Smooth muscle cell (in vitro differentiated cells): ENCODE data around the gene METAP2. TPM values are rescaled to one million over a fixed set of nuclear protein-coding genes. Genes with fewer than 3 reads are reported as not detected.
"Not testable (repeated sequence)": the region's sequence is repeated elsewhere in the genome, so short reads cannot be mapped to it uniquely, and the experiment has no call there.

Source experiments
- DNase-seq: peaks from one replicate; lab custom pipeline; 2025; ENCODE audit not compliant: unreplicated experiment; lab: John Stamatoyannopoulos, UW
- H2AFZ ChIP-seq: fragments of 200-600 bp; sonication (generic); 2 replicates; pipeline ENCODE4 v1.6.0; 2016; ENCODE audit warnings: antibody characterized with exemption, low read depth, mild to moderate bottlenecking
- H3F3A ChIP-seq: fragments of 200-600 bp; sonication (generic); 2 replicates; pipeline ENCODE4 v1.6.0; 2017; ENCODE audit warnings: antibody characterized with exemption, low read depth
- H3K27ac ChIP-seq: fragments of 200-600 bp; sonication (generic); 2 replicates; pipeline ENCODE4 v1.5.1; 2016; ENCODE audit warnings: low read depth, mild to moderate bottlenecking
- H3K27me3 ChIP-seq: fragments of 200-600 bp; sonication (generic); 2 replicates; pipeline ENCODE4 v1.6.1; 2016; ENCODE audit warnings: low read depth, mild to moderate bottlenecking
- H3K36me3 ChIP-seq: fragments of 200-600 bp; sonication (generic); 2 replicates; pipeline ENCODE4 v1.5.1; 2016; ENCODE audit warnings: low read depth
- H3K4me1 ChIP-seq: fragments of 200-600 bp; sonication (generic); 2 replicates; pipeline ENCODE4 v1.5.1; 2016; ENCODE audit warnings: low read depth
- H3K4me2 ChIP-seq: fragments of 200-600 bp; sonication (generic); 2 replicates; pipeline ENCODE4 v1.6.0; 2016; ENCODE audit warnings: mild to moderate bottlenecking
- H3K4me3 ChIP-seq: fragments of 200-600 bp; sonication (generic); 2 replicates; pipeline ENCODE4 v1.5.1; 2016; ENCODE audit warnings: mild to moderate bottlenecking
- H3K79me2 ChIP-seq: fragments of 200-600 bp; sonication (generic); 2 replicates; pipeline ENCODE4 v1.6.0; 2016; ENCODE audit warnings: low read depth, mild to moderate bottlenecking
- H3K9ac ChIP-seq: fragments of 200-600 bp; sonication (generic); 2 replicates; pipeline ENCODE4 v1.6.0; 2016; ENCODE audit warnings: low read depth
- H3K9me3 ChIP-seq: fragments of 200-600 bp; sonication (generic); replicated peaks from 2 replicates; pipeline ENCODE4 v1.5.1; 2016; ENCODE audit warnings: low read depth
- H4K20me1 ChIP-seq: fragments of 200-600 bp; sonication (generic); 2 replicates; pipeline ENCODE4 v1.6.0; 2016; ENCODE audit warnings: low read depth
- WGBS: methylation state at CpG from one replicate; pipeline ENCODE4 v1.1.7; 2016; ENCODE audit warnings: low lambda C conversion rate; 5-methylcytosine and 5-hydroxymethylcytosine counted together
- polyA plus RNA-seq: library from polyadenylated mRNA; unstranded; fragments of >200 nt; fragmentation: Nextera tagmentation; extraction: Ambion mirVana; gene quantifications from 2 replicates; pipeline ENCODE4 v1.2.1, GENCODE V29; 2016
- total RNA-seq: library from RNA; depleted of rRNA; stranded (reverse); fragments of >200 nt; gene quantifications from 2 replicates; pipeline ENCODE4 v1.2.3, GENCODE V29; 2014
- TF ChIP-seq, protein P1 (sequence below): fragments of 200-600 bp; sonication (generic); IDR thresholded peaks from 2 replicates; pipeline ENCODE4 v1.5.1; 2017; ENCODE audit warnings: borderline replicate concordance, mild to moderate bottlenecking, antibody characterized with exemption; ENCODE audit not compliant: insufficient read depth, poor library complexity, severe bottlenecking

The METAP2 gene
- total and polyA plus RNA-seq, 2 experiments from 2014 or later, result 39.2 to 54.8 TPM

DNA sequence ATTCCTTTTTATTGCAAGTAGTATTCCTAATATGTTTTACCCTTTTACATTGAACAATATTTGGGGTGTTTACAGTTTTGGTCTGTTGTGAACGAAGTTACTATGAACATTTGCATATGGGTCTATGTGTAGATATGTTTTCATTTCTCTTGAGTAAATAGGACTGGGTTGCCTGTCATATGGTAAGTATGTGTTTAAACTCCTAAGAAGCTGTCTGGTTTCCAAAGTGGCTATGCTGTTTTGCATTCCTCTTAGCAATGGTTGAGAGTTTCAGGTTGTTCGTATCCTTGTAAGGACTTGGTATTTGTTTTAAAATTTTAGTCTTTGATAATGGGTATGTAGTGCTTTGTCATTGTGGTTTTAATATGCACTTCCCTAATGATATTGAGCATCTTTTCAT, 6.3 kb downstream of the METAP2 start:
- Histone ChIP-seq H3K4me3 (no peak overlapping the region), H3K9ac (no peak overlapping the region), H3K9me3 (no peaks in the 10 kb centered on the region), H3K79me2 (peaks cover 93% of the 10 kb centered on the region), H3K4me1 (peaks cover 8% of the 10 kb centered on the region), H3F3A (no peaks in the 10 kb centered on the region), H3K27ac (no peak overlapping the region), H3K27me3 (no peaks in the 10 kb centered on the region), H4K20me1 (peaks cover 83% of the 10 kb centered on the region), H3K36me3 (peaks cover 9% of the 10 kb centered on the region), H2AFZ (no peak overlapping the region), H3K4me2 (no peak overlapping the region)
- TF ChIP-seq, protein P1, sequence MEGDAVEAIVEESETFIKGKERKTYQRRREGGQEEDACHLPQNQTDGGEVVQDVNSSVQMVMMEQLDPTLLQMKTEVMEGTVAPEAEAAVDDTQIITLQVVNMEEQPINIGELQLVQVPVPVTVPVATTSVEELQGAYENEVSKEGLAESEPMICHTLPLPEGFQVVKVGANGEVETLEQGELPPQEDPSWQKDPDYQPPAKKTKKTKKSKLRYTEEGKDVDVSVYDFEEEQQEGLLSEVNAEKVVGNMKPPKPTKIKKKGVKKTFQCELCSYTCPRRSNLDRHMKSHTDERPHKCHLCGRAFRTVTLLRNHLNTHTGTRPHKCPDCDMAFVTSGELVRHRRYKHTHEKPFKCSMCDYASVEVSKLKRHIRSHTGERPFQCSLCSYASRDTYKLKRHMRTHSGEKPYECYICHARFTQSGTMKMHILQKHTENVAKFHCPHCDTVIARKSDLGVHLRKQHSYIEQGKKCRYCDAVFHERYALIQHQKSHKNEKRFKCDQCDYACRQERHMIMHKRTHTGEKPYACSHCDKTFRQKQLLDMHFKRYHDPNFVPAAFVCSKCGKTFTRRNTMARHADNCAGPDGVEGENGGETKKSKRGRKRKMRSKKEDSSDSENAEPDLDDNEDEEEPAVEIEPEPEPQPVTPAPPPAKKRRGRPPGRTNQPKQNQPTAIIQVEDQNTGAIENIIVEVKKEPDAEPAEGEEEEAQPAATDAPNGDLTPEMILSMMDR, result no peak
- WGBS, result 97% methylated on average over 2 of the region's 2 CpGs
- DNase-seq, result no peak

DNA sequence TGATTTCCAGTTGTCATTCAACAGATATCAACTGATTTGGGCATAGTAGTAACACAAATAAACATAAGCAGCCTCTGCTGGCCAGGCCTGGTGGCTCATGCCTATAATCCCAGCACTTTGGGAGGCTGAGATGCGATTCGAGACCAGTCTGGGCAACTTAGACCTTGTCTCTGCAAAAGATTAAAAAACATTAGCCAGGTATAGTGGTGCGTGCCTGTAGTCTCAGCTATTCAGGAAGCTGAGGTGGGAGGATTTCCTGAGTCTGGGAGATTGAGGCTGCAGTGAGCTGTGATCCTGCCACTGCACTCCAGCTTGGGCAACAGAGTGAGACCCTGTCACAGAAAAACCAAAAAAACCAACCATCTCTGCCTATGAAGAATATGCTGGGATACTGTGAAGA, 7.1 kb downstream of the METAP2 start:
- TF ChIP-seq, protein P1, result no peak
- H4K20me1 ChIP-seq, result peaks cover 75% of the 10 kb centered on the region
- H3K4me1 ChIP-seq, result no peaks in the 10 kb centered on the region
- H3K9me3 ChIP-seq, result no peaks in the 10 kb centered on the region
- H3F3A ChIP-seq, result no peaks in the 10 kb centered on the region
- no peak overlapping the region for H2AFZ ChIP-seq
- no peak overlapping the region for H3K27ac ChIP-seq
- whole genome bisulfite sequencing, result 86% methylated on average over 3 of the region's 3 CpGs
- H3K4me2 ChIP-seq, result no peak overlapping the region
- H3K27me3 ChIP-seq, result no peaks in the 10 kb centered on the region
- no peak for DNase-seq
- H3K9ac ChIP-seq, result no peak overlapping the region
- H3K4me3 ChIP-seq, result no peak overlapping the region
- peaks cover 92% of the 10 kb centered on the region for H3K79me2 ChIP-seq
- peaks cover 11% of the 10 kb centered on the region for H3K36me3 ChIP-seq

DNA sequence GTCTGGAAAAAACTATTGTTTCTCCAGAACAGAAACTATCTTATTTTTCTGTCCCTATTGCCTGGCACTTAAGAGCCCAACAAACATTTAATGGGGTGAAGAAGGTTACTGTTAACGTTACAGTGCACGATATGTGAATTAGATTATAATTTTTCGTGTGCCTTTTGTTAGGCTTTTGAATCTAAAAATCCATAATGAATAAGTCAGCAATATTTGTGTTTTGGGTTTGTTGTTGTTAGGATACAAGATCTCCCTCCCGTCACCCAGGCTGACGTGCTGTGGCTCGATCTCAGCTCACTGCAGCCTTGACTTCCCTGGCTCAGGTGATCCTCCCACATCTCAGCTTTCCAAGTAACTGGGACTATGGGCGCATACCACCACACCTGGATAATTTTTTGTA, 7.9 kb downstream of the METAP2 start:
- Histone ChIP-seq H3K79me2 (peaks cover 89% of the 10 kb centered on the region), H2AFZ (no peak overlapping the region), H3K9ac (no peak overlapping the region), H4K20me1 (peaks cover 76% of the 10 kb centered on the region), H3K9me3 (no peaks in the 10 kb centered on the region), H3K27me3 (no peaks in the 10 kb centered on the region), H3K4me2 (no peak overlapping the region), H3K27ac (no peak overlapping the region), H3K36me3 (peaks cover 16% of the 10 kb centered on the region), H3F3A (no peaks in the 10 kb centered on the region), H3K4me1 (no peaks in the 10 kb centered on the region), H3K4me3 (no peak overlapping the region)
- TF ChIP-seq, protein P1, result no peak
- DNase-seq, result no peak
- 93% methylated on average over 7 of the region's 7 CpGs for WGBS

DNA sequence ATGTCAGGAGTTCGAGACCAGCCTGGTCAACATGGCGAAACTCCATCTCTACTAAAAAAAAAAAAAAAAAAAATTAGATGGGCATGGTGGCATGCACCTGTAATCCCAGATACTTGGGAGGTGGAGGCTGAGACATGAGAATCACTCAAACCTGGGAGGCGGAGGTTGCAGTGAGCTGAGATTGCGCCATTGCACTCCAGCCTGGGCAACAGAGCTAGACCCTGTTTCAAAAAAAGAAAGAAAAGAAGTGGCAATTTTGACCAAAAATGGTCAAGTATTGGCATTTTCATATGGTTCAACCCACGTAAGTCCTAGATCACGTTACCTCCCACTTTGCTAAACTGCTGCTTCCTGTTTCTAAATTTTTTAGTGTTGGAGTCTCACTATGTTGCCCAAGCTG, 8.6 kb downstream of the METAP2 start:
- not testable (repeated sequence) for H3F3A ChIP-seq, H2AFZ ChIP-seq, H3K4me2 ChIP-seq, H3K4me3 ChIP-seq, H3K9ac ChIP-seq, H3K27me3 ChIP-seq, H3K27ac ChIP-seq, H3K4me1 ChIP-seq, DNase-seq, H3K9me3 ChIP-seq
- peaks cover 21% of the 10 kb centered on the region for H3K36me3 ChIP-seq
- 99% methylated on average over 6 of the region's 6 CpGs for WGBS
- H3K79me2 ChIP-seq, result peaks cover 89% of the 10 kb centered on the region
- H4K20me1 ChIP-seq, result peaks cover 78% of the 10 kb centered on the region
